Muscle of leg (tissue), 9 donors: ENCODE measurements around the gene CBX8. TPM values are rescaled to one million over a fixed set of nuclear protein-coding genes. Genes with fewer than 3 reads are reported as not detected.

Experiments
- polyA plus RNA-seq, 8 donors: library from polyadenylated mRNA; unstranded; fragments of 120-200 nt; gene quantifications; one replicate each; pipeline versions ENCODE4 v1.2.1 to v1.2.3, GENCODE V29; 2013; ENCODE audit warnings: inconsistent platforms in 1 of 8, low replicate concordance in 1 of 8; ENCODE audit not compliant: insufficient read length in 8 of 8, insufficient read depth in 1 of 8
- total RNA-seq: library from RNA; stranded (reverse); fragments of 120-200 nt; gene quantifications from one replicate; pipeline ENCODE4 v1.2.4, GENCODE V29; 2013

The CBX8 gene
- total and polyA plus RNA-seq, 9 donors: 4.8 to 6.8 (median 5.9) TPM

Other genes starting within 250 kb of the CBX8 start
- gene RBFOX3, start 186.0 kb downstream of the CBX8 start, total RNA-seq: 0.09 TPM
- under 1 TPM; 0.21 to 0.91 (median 0.42) TPM for gene RBFOX3, start 186.0 kb downstream of the CBX8 start, polyA plus RNA-seq
- not detected for gene ENPP7, start 66.1 kb downstream of the CBX8 start, total RNA-seq
- gene ENPP7, start 66.1 kb downstream of the CBX8 start, polyA plus RNA-seq: 1 to 10 TPM in 2 of 8 donors, under 1 TPM in 1, not detected in 5; 0.08 to 8.3 (median 1.2) TPM
- 6.1 TPM for gene CBX2, start 18.9 kb downstream of the CBX8 start, total RNA-seq
- gene CBX2, start 18.9 kb downstream of the CBX8 start, polyA plus RNA-seq: 10 to 100 TPM in 6 of 8 donors, 1 to 10 TPM in 2; 8.6 to 14.4 (median 11.4) TPM
- gene CBX4, start 42.4 kb upstream of the CBX8 start, total RNA-seq: 6.6 TPM
- 10 to 100 TPM in 3 of 8 donors, 1 to 10 TPM in 5; 7.6 to 14.5 (median 9.8) TPM for gene CBX4, start 42.4 kb upstream of the CBX8 start, polyA plus RNA-seq
- 22.6 TPM for gene TBC1D16, start 238.8 kb upstream of the CBX8 start, total RNA-seq
- 10 to 100 TPM; 24.3 to 43.8 (median 35.4) TPM for gene TBC1D16, start 238.8 kb upstream of the CBX8 start, polyA plus RNA-seq
- gene CCDC40, start 239.6 kb upstream of the CBX8 start, total RNA-seq: 4.7 TPM
- gene CCDC40, start 239.6 kb upstream of the CBX8 start, polyA plus RNA-seq: 1 to 10 TPM; 3.2 to 7.1 (median 4.3) TPM